ENCODE data around the gene SPON1.
A peak's percentile ranks its signal among the peaks of the same experiment; 100 is the strongest.

The SPON1 gene

DNA sequence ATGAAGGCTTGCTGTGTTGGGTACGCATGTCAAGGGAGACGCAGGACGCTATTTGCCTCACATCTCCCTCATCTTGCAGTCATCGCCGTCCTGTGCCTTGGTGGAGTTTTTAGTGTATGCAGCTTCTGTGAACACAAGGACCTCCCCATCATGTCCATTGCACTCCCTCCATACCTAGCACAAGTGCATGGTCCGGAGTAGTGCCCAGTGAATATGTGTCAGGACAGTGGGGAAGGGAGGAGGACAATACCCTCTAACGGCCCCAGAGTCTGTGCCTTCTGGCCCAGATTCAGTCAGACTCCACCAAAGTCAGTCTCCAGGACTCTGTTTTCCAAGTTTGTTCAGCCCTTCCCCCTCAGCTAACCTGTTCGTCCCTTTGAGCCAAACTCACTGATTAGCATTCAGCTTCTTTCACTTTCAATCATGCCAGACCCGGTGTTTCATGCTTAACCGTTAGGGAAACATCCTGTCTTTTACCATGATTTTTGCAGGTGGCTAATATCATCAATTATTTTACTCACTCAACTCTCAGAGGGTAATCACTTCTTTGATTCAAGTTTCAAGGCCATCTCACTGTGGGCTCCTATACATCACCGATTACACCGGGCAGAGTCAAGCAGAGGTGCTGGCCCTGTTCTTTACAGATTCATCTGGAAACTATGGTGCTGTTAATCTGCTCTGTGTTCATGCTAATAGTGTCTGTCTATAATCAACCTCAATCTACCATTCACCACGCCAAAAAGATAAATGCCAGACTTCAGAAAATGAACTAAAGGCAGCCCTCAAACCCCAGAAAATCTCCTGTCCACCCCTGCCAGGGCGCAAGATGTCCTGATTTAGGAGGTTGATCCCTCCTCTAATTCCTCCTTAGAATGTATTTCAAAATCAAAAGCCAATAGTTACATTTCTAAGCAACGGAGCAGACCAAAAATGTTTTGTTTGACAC lies 240.0 kb downstream of the SPON1 start:
- no peak for DNase-seq

DNA sequence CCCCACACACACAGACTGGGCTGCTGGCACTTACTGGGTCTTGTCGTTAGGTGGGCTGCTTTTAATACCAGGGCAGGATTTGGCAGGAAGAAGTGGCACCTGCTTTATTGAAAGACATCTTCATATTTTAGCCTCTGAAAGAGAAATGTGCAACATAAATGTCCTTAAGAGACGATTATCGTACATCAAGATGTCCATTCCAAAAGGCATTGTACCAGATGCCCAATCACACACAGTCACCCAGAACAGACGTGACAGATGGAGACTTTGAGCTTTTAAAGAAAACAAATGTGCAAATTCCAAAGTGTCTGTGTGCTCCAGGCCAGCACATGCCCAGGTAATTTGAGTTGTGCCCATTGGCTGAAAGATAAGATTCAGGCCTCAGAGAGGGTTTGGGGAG lies 240.8 kb downstream of the SPON1 start:
- DNase-seq: no peak

DNA sequence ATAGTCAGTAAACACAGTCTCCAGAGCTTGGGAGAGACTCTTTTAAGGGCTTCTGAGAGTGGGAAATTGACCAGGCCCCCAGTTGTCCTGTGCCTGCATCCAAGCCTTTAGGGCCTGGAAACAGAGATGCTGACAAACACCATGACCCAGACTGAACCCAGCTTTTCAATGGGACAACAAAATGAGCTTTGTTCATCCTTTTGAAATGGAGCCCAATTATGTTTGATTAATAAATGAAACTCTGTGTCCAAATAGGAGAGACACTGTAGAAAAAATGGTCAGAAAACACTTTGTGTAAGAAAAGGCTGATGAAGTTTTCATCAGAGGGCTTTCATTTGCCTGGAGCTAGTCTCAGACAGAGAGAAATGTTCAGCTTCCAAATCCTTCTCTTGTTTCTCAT lies 250.5 kb downstream of the SPON1 start:
- no peak for DNase-seq

DNA sequence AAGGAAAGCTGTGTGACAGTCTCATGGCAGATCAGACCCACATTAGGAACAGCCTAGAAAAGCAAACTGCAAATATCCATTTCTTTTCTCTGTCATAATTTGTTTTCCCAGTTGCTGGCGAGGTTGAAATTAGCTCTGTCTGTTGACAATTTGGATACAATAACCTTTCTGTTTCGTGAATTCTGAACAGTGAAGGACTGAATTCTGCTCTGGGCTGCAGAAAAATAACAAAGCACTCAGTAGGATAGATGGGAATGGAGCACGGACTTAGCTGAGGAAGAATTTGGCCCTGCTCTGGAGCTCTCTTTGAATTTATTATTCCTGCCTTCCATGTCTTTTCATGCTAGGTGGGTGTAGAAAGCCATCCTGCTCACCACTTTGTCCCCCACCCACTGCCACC lies 256.2 kb downstream of the SPON1 start:
- no peak for DNase-seq

DNA sequence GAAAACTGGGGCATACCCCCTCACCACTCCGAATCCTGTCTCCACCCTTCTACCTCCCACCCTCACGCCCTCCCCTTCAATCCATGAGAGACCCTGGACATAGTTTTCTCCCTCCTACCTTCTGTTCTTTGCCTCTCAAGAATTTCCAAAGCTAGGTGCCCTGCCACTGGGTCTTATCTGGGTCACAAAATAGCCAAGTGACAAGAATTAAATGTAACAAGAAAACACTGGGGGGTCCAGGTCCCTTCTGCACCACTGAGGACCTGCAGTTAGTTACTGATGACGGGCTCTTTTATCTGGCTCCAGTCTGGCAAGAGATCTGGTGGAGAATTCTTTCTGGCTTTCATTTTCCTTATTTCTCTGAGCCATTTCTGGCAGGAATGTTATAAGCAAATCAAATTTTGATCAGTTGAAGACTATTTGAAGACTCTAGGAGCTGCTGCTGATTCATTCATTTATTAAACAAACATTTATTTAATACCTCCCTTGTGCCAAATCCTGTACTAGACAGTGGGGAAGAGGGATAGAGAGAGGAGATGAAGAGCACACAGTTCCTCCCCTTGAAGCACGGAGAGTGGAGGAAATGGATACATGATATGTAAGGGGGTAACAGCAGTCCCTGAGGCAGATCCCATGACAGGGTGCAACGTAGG lies 261.2 kb downstream of the SPON1 start:
- DNase-seq: no peak

DNA sequence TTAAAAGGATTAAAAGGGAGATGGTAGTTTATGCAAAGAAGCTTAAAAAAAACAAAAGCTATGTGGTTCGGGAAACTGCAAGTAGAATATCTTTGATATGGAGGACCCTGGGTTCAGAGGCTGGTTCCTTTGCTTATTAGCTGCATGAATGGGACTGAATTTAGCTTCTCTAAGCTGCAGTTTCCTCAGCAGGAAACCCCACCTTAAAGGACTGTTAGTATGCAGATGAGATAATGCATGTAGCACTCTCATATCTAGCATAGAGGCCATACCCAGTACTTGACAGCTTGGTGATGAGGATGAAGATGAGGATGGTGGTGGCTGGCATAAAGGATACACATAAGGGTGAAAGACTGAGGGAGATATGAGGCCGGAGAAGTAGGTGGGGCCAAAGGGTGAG lies 261.9 kb downstream of the SPON1 start:
- no peak for DNase-seq

DNA sequence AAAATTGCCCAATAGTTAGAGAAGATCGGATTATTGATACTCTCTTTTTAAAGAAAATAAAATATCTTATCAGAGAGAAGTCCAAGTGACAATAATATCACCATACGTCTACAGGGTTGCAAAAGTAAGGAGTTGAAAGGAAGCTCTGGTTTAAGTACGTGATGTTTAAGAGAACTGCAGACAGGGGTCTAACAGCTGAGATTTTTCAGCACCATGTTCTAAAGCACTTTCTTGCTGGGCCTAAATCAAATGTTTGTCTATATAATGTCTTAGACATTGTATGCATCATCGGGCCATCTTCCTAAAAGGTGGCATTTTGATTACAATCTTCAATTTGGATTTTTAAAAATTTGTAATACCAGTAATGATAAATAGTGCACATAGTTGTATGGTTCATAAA lies 263.1 kb downstream of the SPON1 start:
- DNase-seq: no peak

DNA sequence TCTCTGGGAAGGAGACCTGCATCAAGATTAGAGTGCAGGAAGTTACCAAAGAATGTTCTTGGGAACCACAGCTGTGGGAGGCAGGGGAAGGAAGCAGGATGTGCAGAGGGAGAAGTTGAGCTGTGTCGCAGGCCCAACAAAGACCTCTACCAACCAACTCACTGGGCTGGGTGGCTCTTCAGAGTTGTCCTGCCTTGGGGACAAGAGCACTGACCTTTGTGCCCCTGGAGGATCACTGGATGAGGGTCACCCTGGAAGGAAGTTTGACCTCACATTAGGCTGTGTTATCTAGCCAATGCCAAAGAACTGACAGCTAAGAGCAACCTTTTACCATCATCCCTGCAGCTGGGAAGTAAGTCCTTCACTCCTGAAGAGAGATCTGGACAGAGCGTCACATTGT lies 265.8 kb downstream of the SPON1 start:
- DNase-seq: no peak

DNA sequence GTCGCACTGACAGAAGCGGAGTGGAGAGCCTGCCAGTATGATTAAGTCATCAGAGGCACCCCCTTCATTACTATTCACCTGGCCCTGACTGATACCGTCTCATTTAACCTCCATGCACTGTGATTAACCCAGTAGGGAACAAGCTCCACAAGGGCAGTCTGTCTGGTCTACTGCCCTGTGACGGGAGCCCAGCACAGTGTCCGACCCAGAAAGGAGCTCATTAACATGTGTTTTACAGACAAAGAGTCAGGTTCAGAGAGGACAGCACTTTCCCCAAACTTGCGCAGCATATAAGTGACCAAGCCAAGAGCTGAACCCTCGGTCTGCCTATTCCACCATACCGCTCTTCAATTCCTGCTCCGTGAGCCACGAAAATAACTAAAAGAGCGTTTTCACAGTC lies 266.9 kb downstream of the SPON1 start:
- no peak for DNase-seq

DNA sequence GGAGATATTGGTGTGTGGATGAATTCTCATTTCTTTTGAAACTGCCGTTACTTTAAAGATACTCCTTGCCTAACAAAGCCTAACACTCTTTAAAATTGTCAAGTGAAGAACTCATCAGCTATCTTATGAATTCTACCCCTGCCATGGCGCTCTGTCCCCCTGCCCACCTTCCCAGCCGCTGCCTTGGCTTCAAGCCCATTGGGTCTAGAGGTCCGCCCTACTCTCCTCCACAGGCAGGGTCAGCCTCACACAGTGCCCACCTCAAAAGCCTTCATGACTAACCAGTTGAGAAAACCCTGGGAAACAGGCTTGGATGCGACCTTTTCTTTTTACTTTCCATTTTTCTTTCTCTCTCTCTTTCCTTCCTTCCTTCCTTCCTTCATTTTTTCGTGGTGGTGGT lies 267.9 kb downstream of the SPON1 start:
- DNase-seq: no peak

DNA sequence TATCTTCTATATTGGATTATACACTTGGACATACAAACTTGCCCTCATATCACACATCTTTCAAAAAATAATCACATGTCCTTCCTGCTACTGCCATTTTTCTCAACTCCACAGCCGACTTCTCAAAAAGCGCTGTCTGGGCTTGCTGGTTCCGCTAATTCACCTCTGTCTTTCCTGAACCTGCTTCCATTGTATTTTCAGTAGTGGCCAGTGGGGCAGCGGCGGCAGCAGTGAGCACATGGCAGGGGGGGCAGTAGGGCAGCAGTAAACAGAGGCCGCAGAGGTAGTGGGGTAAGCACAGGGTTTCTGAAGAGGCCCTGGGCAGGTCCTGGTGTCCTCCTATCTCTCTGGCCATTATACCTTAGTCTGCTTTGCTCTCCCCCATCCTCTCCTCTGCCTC lies 270.1 kb downstream of the SPON1 start:
- no peak for DNase-seq

DNA sequence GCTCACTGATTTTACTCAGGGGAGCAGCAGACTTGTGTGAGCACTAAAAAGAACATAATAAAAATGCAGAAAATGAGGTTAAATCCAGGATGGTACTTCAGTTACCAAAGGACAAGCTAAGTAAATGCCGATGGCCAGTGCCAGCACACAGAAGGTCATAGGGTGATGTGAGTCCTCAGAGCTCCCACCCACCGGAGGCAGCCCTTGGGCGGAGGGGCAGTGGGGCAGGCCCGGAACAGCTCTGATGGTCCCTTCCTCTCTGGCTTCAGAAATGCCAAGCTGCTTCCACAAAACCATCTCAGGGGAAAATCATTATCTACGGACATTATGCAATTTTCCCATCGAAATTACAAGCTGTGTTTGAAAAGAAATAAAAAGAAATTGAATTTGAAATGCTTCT lies 271.9 kb downstream of the SPON1 start:
- DNase-seq: no peak

DNA sequence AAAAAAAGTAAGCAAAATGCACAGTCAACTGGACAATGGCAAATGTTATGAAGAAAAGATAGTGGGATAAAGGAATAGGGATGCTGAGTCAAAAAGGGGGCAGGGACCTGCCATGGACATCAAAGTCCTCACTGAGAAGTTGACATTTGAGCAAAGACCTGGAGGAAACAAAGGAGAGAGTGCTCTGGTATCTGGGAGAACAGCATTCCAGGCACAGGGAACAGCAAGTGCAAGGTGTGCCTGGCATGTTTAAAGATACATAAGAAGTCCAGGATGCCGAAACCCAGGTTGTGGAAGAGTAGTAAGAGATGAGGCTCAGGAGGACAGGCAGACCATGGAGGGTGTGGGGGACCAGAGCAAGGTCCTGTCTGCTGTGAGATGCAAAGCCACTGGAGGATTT lies 273.2 kb downstream of the SPON1 start:
- DNase-seq: no peak

DNA sequence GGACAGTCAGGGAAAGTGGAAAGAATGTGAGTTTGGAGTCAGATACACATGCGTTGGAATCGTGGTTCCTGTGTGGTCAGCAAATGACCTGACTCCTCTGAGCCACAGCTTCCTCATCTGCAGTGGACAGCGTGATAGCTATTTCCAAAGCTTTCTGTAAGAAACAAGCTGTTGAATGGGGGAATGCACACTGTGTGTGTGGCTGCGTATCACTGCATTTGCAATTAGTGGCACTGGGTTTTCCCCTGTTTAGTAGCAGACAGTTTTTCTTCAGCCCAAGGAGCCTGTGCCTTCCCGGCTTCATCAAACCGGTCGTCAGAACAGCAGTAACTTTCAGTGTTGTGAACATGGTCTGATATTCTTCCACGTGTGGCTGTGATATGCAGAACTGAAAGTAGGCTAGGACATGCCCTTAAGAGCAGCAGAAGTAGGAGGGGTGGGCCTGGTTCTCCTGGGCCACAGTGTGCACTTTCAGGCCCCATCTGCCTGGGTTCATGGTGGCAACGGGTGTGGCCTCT lies 275.0 kb downstream of the SPON1 start:
- no peak for DNase-seq

DNA sequence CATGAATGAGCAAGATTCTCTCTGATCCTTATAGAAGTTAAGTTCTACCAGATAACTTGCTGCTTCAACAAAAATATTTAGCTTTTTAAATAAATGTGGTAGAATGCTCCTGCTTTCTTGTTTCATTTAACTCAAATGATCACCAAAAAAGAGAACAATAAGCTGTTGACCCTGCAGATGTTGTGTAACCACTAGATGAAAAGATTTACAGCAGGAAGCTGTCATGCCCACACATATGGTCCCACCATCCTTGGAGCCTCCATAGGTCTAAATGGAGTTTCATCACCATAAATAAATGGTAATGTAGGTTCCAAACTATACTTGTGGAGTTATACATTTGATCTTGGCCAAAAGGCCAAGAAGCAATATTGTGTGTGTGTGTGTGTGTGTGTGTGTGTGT lies 277.7 kb downstream of the SPON1 start:
- no peak for DNase-seq

DNA sequence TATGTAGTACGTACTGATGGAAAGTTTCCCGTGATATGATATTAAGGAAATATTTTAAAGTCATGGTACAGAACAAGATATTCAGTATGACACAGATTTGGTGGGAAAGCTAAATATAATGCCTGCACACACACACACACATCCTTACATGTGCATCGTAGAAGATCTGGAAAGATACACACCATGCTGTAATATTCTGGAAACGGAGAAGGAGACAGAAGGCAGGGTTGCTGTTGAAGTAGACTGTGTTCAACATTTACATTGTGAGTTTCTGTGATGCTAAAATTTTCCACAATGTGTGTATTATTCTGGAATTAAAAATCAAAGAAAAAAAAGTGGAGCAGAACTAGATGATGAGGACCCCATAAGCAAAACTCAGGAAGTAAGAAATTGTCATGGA lies 278.4 kb downstream of the SPON1 start:
- DNase-seq: no peak

DNA sequence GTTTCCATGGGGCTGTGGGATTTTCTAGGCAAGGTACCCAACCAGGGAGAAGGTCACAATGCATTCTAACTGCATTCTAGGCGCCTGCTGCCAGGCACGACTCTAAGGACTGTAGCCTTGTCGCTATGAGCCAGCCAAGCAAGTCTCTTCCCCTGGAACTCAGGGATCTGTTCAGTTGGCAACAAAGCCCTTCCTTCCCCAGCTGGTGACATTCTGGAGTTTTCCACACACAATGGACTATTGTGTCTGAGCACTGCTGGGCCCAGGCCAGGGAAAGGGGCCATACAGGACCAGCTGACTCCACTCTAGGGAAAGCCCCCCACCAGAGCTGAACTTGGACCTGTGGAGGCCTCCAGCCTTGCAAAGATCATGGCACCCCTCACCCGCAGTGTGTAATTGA lies 279.7 kb downstream of the SPON1 start:
- DNase-seq: no peak

DNA sequence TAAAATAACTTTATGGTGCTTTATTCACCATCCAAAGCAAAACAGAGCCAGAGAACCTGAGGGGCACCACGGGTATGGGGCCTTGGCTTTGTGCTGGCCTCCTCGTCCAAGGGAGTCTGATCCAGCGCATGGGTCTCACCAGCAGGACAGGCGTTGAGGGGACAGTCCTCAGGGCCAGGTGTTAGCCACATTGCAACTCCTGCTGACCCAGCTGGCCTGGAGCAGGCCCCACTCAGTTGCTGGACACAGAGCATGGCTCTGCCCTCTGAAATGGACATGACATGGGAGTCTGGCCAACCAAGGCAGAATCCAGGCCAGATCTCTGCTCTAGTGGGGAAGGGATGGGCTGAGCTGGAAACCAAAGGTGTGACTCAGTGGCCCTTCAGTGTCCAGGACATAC lies 280.2 kb downstream of the SPON1 start:
- DNase-seq: no peak

DNA sequence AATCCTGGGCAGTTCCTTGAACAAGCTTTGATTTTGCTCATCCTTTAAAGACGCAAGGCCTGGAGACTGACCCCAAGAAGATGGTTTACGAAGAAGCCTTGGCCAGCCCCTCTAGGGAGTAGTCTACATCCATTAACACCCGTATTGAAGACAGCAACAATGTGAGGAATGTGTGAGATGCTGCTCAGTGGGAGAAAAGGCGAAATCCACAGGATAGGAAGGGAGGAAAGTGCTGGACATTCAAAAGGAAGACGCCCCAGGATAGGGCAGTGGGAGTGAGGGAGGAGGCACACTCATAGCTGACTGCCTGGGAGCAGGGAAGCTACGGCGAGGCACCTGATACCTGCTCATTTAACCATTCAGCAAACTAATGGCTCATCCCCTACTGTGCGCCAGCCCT lies 282.4 kb downstream of the SPON1 start:
- no peak for DNase-seq

DNA sequence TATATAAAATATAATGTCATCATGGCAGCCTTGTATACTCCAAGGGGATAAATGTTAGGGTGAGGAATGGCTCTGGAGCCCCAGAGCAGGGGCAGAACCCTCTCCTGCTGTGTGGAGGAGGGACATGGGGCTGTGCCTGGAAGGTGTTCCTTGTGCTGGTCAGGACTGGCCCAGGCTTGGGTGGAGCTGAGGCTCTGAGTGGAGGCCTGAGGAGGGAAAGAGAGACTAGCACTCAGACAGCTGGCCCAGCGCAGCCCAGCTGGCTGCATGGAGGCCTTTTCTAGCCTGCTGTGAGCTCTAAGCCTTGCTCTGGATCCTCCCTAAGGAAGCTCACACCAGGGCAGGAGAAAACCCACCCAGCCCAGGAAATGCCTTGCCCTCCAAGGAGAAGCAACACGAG lies 282.9 kb downstream of the SPON1 start:
- DNase-seq: no peak

DNA sequence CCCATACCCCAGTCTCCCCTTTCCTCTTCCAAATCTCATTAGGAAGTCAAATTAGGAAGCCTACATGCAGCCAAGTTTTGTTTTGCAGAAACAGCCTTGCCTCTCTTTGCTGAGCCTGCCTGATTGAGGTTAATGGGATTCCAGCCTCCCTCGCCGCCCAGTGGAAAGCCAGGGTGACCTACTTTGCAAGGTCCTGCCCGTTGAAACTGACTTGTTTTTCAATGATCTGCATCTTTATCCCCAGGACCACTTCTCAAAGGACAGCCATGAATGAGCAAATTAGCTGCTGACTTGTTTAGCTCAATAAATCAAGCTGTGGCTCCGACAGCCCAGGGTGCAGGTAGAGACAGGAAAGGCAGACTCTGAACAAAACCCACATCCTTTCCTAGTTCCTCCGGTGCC lies 286.1 kb downstream of the SPON1 start:
- DNase-seq: no peak

DNA sequence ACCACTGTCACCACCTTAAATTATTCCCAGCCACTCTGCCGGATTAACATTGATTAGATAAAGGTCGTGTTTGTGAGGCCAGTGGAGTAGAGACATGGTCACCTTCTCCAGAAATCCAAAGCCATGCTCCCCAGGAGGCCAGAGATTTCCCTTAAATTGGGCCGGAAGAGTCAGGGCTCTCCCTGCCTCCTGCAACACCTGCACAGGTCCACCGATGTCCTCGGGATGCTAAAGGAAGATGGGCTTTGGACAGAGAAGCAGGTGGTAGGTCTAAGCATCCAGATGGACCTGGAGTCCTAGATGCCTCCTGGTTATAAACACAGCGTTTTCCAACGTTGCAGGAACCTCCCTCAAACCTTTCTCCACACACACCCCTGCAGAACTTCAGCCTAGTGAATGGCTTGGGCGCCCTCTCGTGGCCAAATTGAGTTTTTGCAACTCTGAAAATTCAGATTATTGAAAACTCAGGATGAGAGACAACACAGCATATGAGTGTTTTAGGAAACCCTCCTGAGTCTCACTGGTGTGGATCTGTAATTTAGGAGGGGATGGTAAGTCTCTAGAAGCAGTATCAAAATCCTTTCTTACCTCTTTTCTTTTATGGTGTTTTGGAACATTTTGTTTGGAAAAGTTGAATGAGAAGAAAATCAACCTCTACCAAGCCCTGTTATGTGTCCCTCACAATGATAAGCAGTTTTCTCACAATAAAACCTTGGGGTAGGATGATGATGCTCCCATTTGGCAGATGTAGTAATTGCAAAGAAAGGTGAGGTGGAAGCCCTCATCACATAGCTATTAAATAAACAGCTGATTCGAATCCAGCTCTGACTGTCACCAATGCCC lies 286.8 kb downstream of the SPON1 start:
- DNase-seq: peak; percentile 68

DNA sequence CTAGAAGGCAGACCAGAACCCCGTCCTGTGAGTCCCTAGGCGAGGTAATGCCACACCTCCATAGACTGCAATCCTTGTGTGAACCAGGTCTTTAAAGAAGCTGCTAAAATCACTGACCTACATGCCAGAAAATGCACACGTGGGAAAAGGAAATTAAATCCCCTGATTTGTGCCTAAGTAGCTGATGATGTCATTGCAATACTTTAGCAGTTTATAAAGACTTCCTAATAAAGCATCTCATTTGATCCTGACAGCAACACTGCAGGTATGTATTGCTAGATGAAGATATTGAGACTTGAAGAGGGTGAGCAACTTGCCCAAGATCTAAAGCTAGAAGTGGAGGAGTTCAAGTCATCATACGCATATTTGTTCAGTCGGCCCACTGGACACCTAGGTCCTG lies 289.2 kb downstream of the SPON1 start:
- DNase-seq: no peak

Measured in hematopoietic multipotent progenitor cell treated with erythropoietin and hydrocortisone succinate and interleukin-3 and kit ligand, for 8 days (in vitro differentiated cells).